Right lobe of liver (tissue), 6 donors: ENCODE measurements around the gene HDAC4. TPM values are rescaled to one million over a fixed set of nuclear protein-coding genes. Genes with fewer than 3 reads are reported as not detected.

ENCODE experiments used
- ATAC-seq, 4 donors: fragments of 200-7000 bp; cut with Tn5 transposase; one replicate each; pipeline ENCODE4 v1.9.1; 2020; ENCODE audit warnings: mild to moderate bottlenecking in 4 of 4, moderate library complexity in 4 of 4
- DNase-seq, 3 donors: peaks; one replicate each; pipeline ENCODE4 v3.0.0-alpha.2; 2020
- H3K27ac ChIP-seq, 3 donors: fragments of 200-600 bp; one replicate each; pipeline ENCODE4 v1.8.0; 2022
- H3K27me3 ChIP-seq, 2 donors: fragments of 200-600 bp; one replicate each; pipeline ENCODE4 v1.8.0; 2022
- H3K36me3 ChIP-seq, 4 donors: fragments of 200-600 bp; sonication (generic) in 1 of 4; one replicate each; pipeline versions ENCODE4 v1.5.1 to v1.8.0; 2017 to 2022; ENCODE audit warnings: control low read depth in 1 of 4
- H3K4me1 ChIP-seq, 4 donors: fragments of 200-600 bp; sonication (generic) in 1 of 4; one replicate each; pipeline versions ENCODE4 v1.5.1 to v1.8.0; 2017 to 2022; ENCODE audit warnings: control low read depth in 1 of 4
- H3K4me3 ChIP-seq, 3 donors: fragments of 200-600 bp; one replicate each; pipeline ENCODE4 v1.8.0; 2022
- H3K9me3 ChIP-seq, 4 donors: fragments of 200-600 bp; sonication (generic) in 1 of 4; one replicate each; pipeline versions ENCODE4 v1.5.1 to v1.8.0; 2017 to 2022; ENCODE audit warnings: control low read depth in 1 of 4
- CTCF ChIP-seq, 4 donors: fragments of 200-600 bp in 3 of 4; fragments of 450-650 bp in 1 of 4; IDR thresholded peaks; one replicate each; pipeline versions ENCODE4 v1.5.1 to v1.8.0; 2016 to 2022; ENCODE audit warnings: antibody characterized with exemption in 4 of 4, mild to moderate bottlenecking in 2 of 4
- POLR2A ChIP-seq: fragments of 450-650 bp; IDR thresholded peaks from one replicate; pipeline ENCODE4 v1.6.1; 2017; ENCODE audit warnings: antibody characterized with exemption, mild to moderate bottlenecking
- WGBS: methylation state at CpG from one replicate; pipeline ENCODE4 v1.1.6; 2018; ENCODE audit warnings: low coverage, low lambda C conversion rate; ENCODE audit not compliant: insufficient coverage; ENCODE audit errors: missing lambda C conversion rate; 5-methylcytosine and 5-hydroxymethylcytosine counted together
- intact Hi-C, 2 donors: fragments of 100-400 bp; cut with DNase I; formaldehyde crosslinking; loops; one replicate each; pipeline versions ENCODE4 v1.11.2 to v1.14.1; 2022
- total RNA-seq, 6 experiments: library from RNA; depleted of rRNA in 2 of 6; stranded (reverse); fragments of >200 nt in 2 of 6; fragmentation: NEBNext Ultra II Directional in 3 of 6; extraction: Animal tissue kit (Norgen Biotek cat#: 25700) in 3 of 6; gene quantifications; one replicate each; pipeline versions ENCODE4 v1.1.0 to v1.2.4, GENCODE V29; 2016 to 2023
- donor health status: DM: no; HTN: yes; CAD: no.
- donor health status: DM: no; HTN: no; CAD: no.
- donor health status: DM: no; HTN: no; CAD: no.
- donor health status: DM: no; HTN: yes; CAD: no.
- donor health status: DM: no; HTN: yes; CAD: no.

The HDAC4 gene
- total RNA-seq, 6 experiments from 2014 or later = 8.9 to 22.4 (median 14.7) TPM

- Histone ChIP-seq H3K27ac (no peak overlapping the region), H3K36me3 (no peaks in the 10 kb centered on the region), H3K4me1 (peaks cover 0 to 23% (median 8%) of the 10 kb centered on the region in 4 donors), H3K4me3 (no peak overlapping the region), H3K9me3 (no peaks in the 10 kb centered on the region), H3K27me3 (no peaks in the 10 kb centered on the region)
- 44% methylated on average over 10 of the region's 16 CpGs for WGBS
- ATAC-seq = peak; percentile 24 to 64 (median 56)
- intact Hi-C loops = no loop called here
- peak in 2 of 3 donors; percentile 17 to 52 for DNase-seq
- no peak for TF ChIP-seq POLR2A
These were observed 96.1 kb downstream of the HDAC4 start for GRCh38 chr2:239304533-239305221.

GRCh38 chr2:239303711-239304532, 96.9 kb downstream of the HDAC4 start:
- peaks cover 0 to 31% (median 12%) of the 10 kb centered on the region in 4 donors for H3K4me1 ChIP-seq
- no peak overlapping the region for H3K4me3 ChIP-seq
- ATAC-seq (peak in 2 of 4 donors; percentile 9 to 29), DNase-seq (peak in 2 of 3 donors; percentile 16 to 38)
- intact Hi-C loops = no loop called here
- WGBS = 63% methylated on average over 18 of the region's 21 CpGs
- no peaks in the 10 kb centered on the region for H3K36me3 ChIP-seq
- no peaks in the 10 kb centered on the region for H3K9me3 ChIP-seq
- H3K27ac ChIP-seq = no peak overlapping the region
- TF ChIP-seq POLR2A (no peak), CTCF (IDR thresholded peaks at IDR 0.05) (no peak)
- no peaks in the 10 kb centered on the region for H3K27me3 ChIP-seq

GRCh38 chr2:239302808-239303557, 97.8 kb downstream of the HDAC4 start:
- Histone ChIP-seq H3K4me3 (no peak overlapping the region), H3K27me3 (no peaks in the 10 kb centered on the region), H3K4me1 (peaks cover 0 to 40% (median 16%) of the 10 kb centered on the region in 4 donors), H3K9me3 (no peaks in the 10 kb centered on the region), H3K36me3 (no peaks in the 10 kb centered on the region), H3K27ac (no peak overlapping the region)
- intact Hi-C loops = no loop called here
- no peak for TF ChIP-seq POLR2A
- TF ChIP-seq CTCF (IDR thresholded peaks at IDR 0.05) = no peak
- DNase-seq (peak in 2 of 3 donors; percentile 35 to 45), ATAC-seq (peak in 2 of 4 donors; percentile 4 to 24)
- WGBS = 59% methylated on average over 12 of the region's 28 CpGs

GRCh38 chr2:239302083-239302807, 98.6 kb downstream of the HDAC4 start:
- Histone ChIP-seq H3K36me3 (no peaks in the 10 kb centered on the region), H3K27ac (no peak overlapping the region), H3K9me3 (no peaks in the 10 kb centered on the region), H3K4me3 (no peak overlapping the region), H3K27me3 (no peaks in the 10 kb centered on the region), H3K4me1 (peaks cover 0 to 48% (median 20%) of the 10 kb centered on the region in 4 donors)
- intact Hi-C loops = no loop called here
- TF ChIP-seq POLR2A (no peak), CTCF (IDR thresholded peaks at IDR 0.05) (no peak)
- ATAC-seq (no peak), DNase-seq (peak in 1 of 3 donors; percentile 7)
- 67% methylated on average over 2 of the region's 16 CpGs for WGBS
